HepG2 (cell line): Measurements from ENCODE around the gene LHX5.

Experiments used
- ETV6 ChIP-seq: sonication (generic); formaldehyde crosslinking; conservative IDR thresholded peaks from 2 replicates; pipeline ENCODE4 v1.4.0; 2020; ENCODE audit warnings: missing genetic modification reagents
- NFATC3 ChIP-seq: sonication (generic); formaldehyde crosslinking; IDR thresholded peaks from 2 replicates; pipeline ENCODE4 v1.5.1; 2020; ENCODE audit warnings: mild to moderate bottlenecking, missing genetic modification reagents
- PITX1 ChIP-seq: sonication (generic); formaldehyde crosslinking; IDR thresholded peaks from 2 replicates; pipeline ENCODE4 v1.5.1; 2020; ENCODE audit warnings: mild to moderate bottlenecking, missing genetic modification reagents
- POLR2A ChIP-seq, 2 experiments: IDR thresholded peaks; 2 replicates each; pipeline ENCODE4 v1.6.1; 2011; ENCODE audit warnings: low read depth in 2 of 2, low read length in 2 of 2, mild to moderate bottlenecking in 1 of 2, moderate library complexity in 1 of 2; ENCODE audit not compliant: insufficient read depth in 1 of 2
- RBFOX2 ChIP-seq: fragments of 200-400 bp; formaldehyde crosslinking; IDR thresholded peaks from 2 replicates; pipeline ENCODE4 v1.6.1; 2017; ENCODE audit warnings: low read depth, mild to moderate bottlenecking, low read length
- SRF ChIP-seq: IDR thresholded peaks from 2 replicates; pipeline ENCODE4 v1.6.1; 2011; ENCODE audit warnings: mild to moderate bottlenecking, low read depth, low read length, moderate library complexity
- TP53 ChIP-seq: sonication (generic); formaldehyde crosslinking; conservative IDR thresholded peaks from 2 replicates; pipeline ENCODE4 v1.4.0; 2020; ENCODE audit warnings: missing genetic modification reagents
- TF ChIP-seq, protein P1 (sequence below): sonication (generic); formaldehyde crosslinking; IDR thresholded peaks from 2 replicates; pipeline ENCODE4 v1.4.0; 2020; ENCODE audit warnings: missing genetic modification reagents, borderline replicate concordance

DNA sequence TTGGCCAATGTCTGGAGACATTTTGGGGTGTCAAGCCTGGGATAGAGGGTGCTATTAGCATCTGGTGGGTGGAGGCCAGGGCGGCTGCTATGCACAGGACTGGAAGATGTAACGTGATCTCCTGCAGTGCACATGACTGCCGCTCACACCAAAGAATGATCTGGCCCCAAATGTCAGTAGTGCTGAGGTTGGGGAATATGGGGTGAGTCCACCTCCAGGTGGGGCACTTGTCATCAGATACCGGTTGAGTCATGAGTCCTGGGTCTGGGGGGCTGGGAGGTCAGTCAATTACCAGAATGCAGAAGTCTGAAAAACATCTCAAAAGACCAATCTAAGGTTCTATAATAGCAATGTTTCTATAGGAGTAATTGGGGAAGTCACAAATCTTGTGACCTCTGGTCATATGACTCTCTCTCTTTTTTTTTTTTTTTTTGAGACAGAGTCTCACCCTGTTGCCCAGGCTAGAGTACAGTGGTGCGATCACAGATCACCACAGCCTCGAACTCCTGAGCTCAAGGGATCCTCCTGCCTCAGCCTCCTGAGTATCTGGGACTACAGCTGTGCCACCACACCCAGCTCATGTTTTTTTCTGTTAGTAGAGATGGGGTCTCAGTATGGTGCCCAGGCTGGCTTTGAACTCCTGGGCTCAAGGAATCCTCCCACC is 55.4 kb downstream of the LHX5 start:
- TF ChIP-seq POLR2A (IDR thresholded peaks at IDR 0.05; ENCODE audit: insufficient read depth in 1 of 2, low read depth in 2 of 2, low read length in 2 of 2), result no peak
- TF ChIP-seq, protein P1, sequence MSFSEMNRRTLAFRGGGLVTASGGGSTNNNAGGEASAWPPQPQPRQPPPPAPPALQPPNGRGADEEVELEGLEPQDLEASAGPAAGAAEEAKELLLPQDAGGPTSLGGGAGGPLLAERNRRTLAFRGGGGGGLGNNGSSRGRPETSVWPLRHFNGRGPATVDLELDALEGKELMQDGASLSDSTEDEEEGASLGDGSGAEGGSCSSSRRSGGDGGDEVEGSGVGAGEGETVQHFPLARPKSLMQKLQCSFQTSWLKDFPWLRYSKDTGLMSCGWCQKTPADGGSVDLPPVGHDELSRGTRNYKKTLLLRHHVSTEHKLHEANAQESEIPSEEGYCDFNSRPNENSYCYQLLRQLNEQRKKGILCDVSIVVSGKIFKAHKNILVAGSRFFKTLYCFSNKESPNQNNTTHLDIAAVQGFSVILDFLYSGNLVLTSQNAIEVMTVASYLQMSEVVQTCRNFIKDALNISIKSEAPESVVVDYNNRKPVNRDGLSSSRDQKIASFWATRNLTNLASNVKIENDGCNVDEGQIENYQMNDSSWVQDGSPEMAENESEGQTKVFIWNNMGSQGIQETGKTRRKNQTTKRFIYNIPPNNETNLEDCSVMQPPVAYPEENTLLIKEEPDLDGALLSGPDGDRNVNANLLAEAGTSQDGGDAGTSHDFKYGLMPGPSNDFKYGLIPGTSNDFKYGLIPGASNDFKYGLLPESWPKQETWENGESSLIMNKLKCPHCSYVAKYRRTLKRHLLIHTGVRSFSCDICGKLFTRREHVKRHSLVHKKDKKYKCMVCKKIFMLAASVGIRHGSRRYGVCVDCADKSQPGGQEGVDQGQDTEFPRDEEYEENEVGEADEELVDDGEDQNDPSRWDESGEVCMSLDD (CRISPR knock-in tag), result no peak
- no peak for TF ChIP-seq PITX1 (CRISPR knock-in tag)
- no peak for TF ChIP-seq SRF
- no peak for TF ChIP-seq NFATC3
- TF ChIP-seq ETV6, result no peak
- no peak for TF ChIP-seq RBFOX2
- TF ChIP-seq TP53 (CRISPR knock-in tag), result no peak
